ENCODE results near the gene ADAM8.
A peak's percentile ranks its signal among the peaks of the same experiment; 100 is the strongest.

Gene ADAM8

DNA sequence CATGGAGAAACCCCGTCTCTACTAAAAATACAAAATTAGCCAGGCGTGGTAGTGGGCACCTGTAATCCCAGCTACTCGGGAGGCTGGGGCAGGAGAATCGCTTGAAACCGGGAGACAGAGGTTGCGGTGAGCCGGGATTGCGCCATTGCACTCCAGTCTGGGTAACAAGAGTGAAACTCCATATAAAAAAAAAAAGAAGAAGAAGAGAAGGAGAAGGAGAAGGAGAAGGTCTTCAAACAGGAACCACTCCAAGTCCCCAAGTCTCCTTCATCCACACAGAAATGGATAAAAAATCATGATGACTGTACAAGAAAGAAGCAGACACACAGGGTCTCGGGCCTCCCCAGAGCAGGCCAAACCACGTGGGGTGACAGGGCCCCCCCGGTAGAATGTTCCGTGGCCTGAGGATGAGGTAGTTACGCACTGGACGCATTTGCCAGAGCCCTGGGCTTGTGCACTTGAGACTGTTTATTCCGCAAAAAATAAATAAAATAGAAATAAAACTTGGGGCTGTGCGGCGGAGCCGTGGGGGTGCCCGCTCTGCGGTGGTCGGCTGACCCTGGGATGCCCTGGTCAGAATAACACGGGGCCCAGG, 23.2 kb downstream of the ADAM8 start:
- FAIRE-seq (no peak), DNase-seq (ENCODE audit: insufficient read length, low spot score) (no peak)

DNA sequence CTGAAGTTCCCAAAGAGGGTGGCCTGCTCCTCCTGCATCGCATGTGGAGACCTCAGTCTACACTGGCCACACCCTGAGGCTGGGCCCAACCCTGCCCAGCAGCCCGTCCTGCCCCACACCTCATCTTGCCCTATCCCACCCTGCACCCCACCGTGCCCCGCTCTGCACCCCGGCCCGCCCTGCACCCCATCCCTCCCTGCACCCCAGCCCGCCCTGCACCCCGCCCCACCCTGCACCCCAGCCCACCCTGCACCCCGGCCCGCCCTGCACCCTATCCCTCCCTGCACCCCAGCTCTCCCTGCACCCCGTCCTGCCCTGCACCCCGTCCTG, 24.5 kb downstream of the ADAM8 start:
- FAIRE-seq = no peak

DNA sequence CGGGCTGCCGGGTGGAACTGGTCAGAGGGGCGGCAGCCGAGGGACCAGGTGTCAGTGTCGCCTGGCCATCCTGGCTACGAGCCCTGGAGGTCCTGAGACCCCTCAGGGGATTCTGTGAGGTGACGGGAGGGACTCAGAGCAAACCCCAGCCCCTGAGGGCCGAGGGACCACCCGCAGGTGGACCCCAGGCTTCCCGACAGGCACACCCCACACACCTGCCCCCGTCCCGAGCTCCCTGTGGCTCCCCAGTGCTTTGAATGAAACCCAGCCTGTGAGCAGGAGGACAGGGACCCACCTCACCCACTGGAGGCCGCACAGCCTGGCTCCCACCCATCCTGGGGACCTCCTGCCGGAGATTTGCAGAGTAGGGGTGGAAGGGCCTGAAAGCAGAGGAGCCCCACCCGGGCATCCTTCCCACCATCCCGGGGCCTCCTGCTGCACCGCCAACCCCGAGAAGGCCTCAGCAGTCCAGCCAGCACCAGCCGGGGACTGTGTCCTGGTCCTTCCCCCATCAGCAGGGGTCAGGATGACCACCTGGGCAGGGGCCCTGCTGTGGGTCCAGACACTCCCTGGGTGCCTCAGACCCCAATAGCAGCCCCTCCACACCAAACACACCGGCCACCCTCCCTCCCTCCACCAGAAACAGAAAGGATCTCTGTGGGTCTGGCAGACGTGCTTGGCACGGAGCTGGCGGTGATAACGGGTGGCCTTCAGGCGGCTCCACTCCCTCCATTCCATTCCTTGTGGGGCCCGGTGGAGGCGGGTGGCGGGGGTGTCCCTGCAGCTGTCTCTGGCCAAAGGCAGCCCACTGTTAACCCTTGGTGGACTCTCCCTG, 25.1 kb downstream of the ADAM8 start:
- no peak for DNase-seq (ENCODE audit: insufficient read length, low spot score)
- FAIRE-seq = no peak

More for the DNA sequence above, 24.5 kb downstream of the ADAM8 start:
- no peak for DNase-seq (ENCODE audit: insufficient read length, low spot score)

DNA sequence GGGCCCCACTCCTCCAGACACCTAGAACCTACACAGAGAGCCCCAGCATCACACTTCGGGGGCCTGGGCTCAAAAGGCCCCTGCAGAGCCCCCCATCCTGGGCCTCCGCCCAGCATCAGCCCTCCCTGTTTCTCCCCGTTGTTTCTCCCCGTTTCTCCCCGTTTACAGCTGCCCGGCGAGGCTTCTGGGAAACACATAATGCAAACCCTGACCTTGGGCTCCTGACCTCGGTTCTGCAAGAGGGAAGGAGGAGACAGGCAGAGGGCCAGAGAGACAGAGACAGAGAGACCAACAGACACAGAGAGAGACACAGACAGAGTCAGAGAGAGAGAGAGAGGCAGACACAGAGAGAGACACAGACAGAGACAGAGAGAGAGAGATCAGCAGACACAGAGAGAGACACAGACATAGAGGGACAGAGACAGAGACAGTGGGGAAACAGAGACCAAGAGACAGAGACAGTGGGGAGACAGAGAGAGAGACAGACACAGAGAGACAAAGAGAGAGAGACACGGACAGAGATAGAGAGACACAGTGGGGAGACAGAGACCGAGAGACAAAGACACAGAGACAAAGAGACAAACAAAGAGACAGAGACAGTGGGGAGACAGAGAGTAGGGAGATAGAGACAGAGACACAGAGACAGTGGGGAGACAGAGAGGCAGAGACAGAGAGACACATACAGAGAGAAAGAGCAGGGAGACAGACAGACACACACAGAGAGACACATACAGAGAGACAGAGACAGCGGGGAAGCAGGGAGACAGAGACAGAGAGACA, 26.5 kb downstream of the ADAM8 start:
- DNase-seq (ENCODE audit: insufficient read length, low spot score) = no peak
- FAIRE-seq = no peak

DNA sequence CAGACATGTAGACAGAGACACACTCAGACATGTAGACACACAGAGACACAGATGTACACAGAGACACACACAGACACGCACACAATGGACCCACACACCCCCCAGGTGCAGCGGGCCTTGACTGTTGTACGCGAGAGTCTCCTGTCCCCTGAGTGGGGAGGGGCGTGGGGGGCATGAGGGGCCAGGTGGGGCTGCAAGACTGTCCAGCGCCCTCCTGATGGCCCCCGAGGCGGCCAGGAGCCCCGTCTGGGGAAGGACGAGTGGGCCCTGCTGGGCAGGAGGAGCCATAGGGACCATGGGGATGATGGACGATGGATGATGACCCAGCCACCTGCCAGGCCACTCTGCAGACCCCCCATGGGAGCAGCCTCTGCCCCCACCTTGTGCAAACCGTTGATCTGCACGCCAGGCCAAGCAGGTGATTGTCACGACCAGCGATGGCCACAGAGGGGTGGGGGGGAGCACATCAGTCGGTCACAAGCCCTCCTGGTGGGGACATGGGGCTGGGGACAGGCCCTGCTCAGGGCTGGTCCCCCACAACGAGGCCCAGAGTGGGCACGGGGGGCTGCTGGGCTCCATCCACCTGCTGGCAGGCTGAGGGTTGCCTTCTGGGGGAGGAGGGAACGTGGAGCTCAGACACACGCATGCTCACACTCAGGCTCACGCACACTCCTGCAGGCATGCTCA, 27.4 kb downstream of the ADAM8 start:
- DNase-seq (ENCODE audit: insufficient read length, low spot score) (no peak), FAIRE-seq (no peak)

DNA sequence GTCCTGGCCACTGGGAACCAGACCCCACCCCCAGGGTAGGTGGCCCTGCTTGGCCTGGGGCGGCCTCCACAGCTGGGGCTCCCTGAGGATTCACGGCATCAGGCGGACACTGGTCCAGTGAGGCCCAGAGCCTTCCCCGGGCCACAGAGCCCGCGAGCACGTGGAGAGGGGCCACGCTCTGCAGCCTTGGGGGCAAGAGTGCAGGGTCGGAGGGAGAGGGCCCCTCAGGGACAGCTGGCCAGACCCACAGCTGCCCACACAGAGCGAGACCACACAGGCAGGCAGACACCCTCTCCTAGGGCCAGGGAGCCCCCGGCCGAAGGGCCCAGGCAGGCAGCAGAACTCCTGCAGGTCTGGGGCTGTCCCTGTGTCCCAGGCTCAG, 28.3 kb downstream of the ADAM8 start:
- DNase-seq (ENCODE audit: insufficient read length, low spot score) (no peak), FAIRE-seq (no peak)

DNA sequence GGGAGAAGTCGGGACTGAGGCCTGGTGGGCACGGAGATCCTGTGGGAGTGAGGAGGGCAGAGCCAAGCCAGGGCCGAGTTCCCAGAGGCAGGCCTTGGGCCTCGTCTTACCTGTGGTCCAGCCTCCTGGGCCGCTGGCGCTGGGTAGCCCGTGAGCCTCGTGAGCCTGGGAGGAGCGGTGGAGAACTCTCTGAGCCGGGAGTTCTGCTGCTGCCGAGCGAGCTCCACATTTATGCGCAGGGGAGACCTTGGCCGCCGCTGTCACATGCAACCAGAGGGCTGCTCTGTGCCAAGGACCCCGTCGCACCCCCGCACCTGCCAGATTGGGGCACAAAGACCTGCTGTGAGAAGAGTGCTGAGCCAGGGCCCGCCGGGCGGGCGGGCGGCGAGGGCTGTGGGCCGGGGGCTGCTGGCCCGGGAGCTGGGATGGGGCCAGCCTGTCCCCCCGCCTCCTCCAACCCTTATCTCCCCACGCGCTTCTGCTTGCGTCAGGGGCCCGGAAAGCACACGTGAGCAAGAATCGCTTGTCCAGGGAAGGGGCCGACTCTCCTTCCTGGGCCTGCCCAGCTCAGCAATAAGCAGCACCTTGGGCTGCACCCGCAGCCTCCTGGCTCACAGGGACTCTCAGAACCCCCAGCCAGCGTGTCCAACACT, 28.9 kb downstream of the ADAM8 start:
- FAIRE-seq = no peak

DNA sequence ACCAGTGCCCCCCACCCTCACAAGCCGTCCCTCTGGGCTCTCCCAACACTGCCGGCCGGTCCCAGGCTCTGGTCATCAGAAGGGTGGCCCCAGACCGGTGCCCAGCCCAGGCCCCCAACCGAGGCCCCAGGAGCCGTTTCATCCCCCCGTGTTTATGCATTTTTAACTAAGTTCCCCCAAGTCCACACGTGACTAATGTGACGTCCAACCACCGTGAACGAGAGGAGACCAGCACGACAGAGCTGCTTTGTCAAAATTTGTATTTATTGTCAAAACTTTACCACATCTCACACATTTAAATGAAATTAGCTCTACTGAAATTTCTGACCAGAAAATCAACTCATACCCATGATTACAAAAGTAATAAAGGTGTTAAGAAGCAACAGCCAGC, 30.4 kb downstream of the ADAM8 start:
- DNase-seq (ENCODE audit: insufficient read length, low spot score) (no peak), FAIRE-seq (no peak)

More for the DNA sequence above, 28.9 kb downstream of the ADAM8 start:
- no peak for DNase-seq (ENCODE audit: insufficient read length, low spot score)

DNA sequence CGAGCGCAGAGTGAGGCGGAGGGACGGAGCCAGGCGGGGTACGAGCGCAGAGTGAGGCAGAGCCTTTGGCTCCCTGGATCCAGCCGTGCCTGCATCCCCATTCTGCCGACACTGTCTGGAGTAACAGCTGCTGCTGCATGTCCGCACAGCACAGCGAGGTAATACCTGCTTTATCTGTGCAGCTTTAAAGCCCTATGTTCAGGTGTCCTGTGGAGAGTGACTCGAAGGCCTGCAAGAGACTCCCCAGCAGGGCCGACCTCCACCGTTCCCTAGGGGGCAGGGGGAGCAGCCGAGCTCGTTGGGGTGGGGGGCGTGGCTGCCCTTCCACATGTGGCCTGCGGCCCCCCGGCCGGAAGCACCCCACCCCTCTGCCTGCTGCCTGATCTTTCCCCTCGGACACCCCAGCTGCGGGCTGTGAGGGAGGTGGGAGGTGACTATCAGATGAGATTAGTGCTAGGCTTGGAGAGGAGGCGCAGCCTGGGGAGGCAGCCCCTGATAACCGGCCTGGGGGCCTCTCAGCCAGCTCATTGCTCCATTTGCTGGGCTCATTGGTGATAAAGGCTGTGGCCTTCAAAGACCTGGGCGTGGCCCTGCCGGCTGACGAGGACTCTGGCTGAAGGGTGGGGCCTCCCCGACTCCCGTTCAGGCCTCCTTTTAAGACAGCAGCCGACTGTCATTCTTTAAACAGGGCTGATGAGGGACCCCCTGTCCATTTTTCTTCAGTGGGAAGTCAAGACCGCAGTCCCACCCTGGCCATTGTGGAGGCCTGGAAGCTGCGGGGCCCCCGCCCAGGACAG, 31.0 kb downstream of the ADAM8 start:
- DNase-seq (ENCODE audit: insufficient read length, low spot score) = no peak
- no peak for FAIRE-seq

DNA sequence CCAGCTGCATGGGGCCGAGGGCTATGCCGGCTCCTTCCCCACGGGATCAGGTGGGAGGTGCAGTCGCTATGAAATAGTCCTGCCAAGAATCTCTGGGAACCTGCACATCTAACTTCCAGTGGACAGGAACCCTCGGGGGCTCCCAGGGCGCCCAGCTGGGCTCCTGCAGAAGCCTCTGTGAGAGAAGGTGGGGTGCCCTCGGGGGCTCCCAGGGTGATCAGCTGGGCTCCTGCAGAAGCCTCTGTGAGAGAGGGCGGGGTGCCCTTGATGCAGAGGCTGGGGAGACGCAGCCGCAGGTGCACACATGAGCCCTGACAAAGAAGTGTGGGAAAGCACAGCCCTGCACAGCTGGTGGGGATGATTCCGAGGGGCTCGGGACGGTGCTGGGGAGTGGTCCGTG, 33.1 kb downstream of the ADAM8 start:
- DNase-seq (ENCODE audit: insufficient read length, low spot score) (no peak), FAIRE-seq (no peak)

DNA sequence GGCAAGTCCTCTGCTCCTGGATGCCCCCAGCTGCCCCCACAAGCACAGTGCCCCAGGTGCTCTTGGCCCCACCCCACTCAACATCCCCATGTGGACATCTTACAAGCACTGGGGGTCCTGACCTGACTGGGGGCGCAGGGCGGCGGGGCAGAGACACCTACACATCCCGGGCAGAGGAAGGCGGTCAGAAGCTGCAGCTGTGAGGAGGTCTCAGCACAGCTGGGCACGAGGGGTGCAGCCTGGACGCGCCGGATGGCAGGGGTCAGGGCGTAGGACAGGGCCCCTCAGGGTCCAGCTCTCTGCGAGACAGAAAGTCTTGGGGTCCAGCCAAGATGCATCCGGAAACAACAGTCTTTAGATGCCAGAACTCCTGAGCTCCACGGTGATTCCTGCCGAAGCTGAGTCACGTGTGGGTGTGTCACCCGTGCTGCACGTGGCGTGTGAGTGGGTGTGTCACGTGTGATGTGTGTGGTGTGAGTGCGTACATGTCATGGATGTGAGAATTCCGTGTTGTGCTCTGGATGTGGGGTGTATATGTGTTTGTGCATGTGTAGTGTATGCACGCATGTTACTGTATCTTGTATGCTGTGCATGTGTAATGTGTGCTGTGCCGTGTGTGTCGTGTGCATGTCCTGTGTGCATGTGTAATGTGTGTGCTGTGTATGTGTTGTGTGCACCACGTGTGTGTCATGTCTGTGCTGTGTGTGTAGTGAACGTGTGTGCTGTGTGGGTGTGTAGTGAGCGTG, 33.9 kb downstream of the ADAM8 start:
- no peak for DNase-seq (ENCODE audit: insufficient read length, low spot score)
- peak; percentile 78 for FAIRE-seq

DNA sequence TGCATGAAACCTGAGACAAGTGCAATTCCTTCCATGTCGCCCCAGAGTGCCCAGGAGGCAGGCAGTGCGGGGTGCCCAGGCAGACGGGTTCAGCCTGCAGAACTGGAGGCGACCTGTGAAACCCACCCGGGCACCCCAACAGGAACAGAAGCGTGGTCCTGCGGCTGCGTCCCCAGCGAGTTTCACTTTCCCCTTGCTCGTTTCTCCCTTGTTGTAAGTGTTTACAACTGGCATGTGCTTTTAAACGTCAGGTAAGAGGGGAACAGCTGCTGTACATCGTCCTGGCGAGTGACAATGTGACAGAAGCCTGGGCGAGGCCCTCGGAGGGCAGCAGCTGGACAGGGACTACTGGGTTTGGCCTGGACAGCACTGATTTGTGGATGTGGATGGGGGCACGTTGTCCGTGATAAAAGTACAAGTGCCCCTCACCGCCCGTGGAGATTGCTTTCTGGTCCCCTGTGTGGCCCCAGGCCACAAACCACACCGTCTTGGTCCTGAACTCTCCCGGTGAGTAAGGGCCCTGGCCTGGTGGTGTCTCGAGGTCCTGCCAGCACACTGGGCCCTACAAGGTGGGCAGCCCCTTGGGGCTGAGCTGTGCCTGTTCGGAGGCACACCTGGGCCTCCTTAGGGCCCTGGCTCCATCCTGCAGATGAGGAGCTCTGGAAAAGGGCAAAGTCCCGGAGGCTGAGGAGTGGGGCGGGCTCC, 35.0 kb downstream of the ADAM8 start:
- DNase-seq (ENCODE audit: insufficient read length, low spot score) (no peak), FAIRE-seq (no peak)

DNA sequence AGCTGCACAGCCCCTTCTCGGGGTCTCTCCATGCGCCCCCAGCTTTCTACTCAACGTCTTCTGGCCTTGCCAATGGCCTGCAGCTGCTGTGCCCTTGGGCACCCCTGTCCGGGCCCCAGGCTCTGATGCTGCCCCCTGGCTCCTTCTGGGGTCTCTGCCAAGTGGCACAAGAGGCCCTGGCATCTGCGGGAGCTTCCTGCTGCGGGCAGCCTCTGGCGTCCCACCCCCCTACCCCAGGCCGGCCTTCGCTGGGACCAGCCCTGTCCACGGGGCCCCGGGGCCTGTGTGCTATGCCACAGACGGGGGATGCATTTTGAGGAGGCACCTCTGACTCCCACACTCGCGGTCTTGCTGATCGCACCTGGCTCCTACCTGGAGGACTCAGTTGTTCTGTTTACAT, 36.7 kb downstream of the ADAM8 start:
- FAIRE-seq (no peak), DNase-seq (ENCODE audit: insufficient read length, low spot score) (no peak)

DNA sequence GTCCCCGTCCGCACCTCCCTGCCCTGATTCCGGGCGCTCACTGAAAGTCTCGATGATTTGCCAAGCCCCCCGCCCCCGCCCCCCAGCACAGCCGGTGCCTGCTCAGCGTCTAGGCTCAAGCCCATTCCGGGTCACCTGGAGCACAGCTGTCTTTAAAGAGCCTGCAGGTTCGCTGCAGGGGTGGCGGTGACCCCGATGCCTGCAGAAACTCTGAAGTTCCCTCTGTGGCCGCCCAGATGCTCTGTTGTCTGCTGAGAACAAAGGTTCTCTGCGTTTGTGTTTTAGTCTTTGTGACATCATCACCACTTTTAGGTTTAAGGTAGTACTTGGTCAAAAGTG, 38.2 kb downstream of the ADAM8 start:
- FAIRE-seq (no peak), DNase-seq (ENCODE audit: insufficient read length, low spot score) (no peak)

DNA sequence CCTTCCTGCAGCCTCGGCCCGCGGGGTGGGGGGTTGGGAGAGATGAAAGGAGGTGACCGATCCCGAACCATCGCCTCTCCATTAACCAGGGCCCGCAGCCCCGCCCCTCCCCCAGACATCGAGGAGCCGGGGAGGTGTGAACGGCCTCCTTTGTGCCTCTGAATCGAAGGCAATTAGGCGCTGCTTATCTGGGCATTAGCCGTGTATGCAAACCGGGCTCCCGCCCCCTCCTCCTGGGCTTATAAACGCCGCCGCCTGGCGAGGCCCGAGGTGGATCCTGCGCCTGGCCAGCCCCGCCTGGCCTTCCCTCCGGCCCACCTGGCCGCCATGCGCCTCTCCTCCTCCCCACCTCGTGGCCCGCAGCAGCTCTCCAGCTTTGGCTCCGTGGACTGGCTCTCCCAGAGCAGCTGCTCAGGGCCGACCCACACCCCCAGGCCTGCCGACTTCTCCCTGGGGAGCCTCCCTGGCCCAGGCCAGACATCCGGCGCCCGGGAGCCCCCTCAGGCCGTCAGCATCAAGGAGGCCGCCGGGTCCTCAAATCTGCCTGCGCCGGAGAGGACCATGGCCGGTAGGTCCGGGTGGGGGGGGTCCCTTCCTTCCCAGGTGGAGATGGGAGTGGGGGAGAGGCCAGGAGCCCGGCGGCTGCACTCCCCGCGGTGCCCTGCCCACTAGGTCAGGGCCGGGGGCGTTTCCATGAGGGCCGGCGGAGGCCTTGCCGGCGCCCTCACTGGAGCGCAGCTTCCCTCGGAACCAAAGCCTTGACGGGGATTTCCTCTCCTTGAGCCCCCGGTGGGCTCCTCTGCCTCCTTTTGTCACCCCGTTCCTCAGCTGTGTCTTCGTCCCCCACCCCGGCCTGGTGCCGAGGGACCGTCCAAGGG, 38.8 kb downstream of the ADAM8 start, which contains the start of gene VENTX:
Gene VENTX, plus strand, starts transcription at position 268 of the 878 bp plus-strand sequence. Its CDS starts 60 bp downstream, at position 328.
- FAIRE-seq = no peak
- DNase-seq (ENCODE audit: insufficient read length, low spot score) = no peak

DNA sequence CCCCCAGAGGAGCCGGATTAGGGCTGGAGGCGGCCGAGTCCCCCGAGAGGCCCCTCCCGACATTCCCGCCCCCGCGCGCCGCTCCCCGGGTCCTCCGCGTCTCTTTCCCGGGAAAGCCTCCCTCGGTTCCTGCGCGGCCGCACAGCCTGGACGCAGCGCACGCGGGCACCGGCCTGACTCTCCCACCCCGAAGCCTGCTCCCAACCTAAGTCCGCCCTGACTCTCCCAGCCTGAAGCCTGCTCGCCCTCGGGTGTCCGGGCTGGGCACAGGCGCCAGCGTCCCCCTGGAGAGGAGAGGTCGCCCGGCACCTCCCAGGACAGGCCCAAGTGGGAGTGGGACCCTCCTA, 39.5 kb downstream of the ADAM8 start:
- no peak for DNase-seq (ENCODE audit: insufficient read length, low spot score)
- FAIRE-seq = no peak

DNA sequence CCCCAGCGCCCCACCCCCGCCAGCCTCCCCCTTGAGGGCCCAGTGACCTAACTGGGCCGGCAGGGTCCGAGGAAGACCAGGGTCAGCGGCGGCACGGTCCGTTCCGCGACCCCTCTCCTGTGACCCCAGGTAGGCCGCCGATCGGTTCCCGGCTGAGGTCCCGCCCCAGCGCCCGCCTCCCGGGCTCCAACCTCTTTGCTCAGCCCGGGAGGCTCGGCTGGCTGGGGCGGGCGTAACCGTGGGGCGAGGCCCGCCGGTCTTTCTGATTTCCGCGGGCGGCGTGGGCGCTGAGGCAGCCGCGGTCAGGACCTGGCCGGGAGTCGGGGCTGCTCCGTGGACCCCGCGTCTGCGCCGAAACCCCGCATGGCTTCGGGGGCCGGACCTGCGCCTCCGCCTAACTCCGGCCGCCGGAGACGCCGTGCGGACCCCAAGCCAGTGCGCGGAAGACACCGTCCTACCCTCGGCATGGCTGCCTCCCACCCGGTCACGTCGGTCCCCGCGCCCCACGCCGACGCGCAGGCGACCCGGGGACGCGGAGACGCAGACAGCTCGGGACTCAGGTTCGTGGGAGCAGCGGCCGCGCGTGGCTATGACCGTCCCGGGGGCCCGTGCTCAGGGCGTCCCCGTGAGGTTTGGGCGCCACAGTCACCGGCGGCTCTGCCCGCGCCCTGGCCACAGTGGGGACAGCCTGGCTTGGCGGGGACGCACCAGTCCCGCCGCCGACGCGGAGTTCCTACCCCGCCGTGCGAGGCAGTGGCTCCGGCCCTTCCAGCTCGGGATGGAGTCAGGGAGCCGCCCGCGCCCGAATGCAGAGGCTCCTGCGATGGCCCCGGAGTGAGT, 40.0 kb downstream of the ADAM8 start:
- FAIRE-seq = no peak
- no peak for DNase-seq (ENCODE audit: insufficient read length, low spot score)

Data from HTR-8/SVneo (cell line).